22Rv1 (cell line): ENCODE measurements around the gene EVX1.

Experiments
- H3K27ac ChIP-seq: fragments of 450-650 bp; 2 replicates; pipeline ENCODE4 v1.5.1; 2017
- CTCF ChIP-seq: fragments of 450-650 bp; IDR thresholded peaks from 2 replicates; pipeline ENCODE4 v1.5.1; 2017; ENCODE audit warnings: mild to moderate bottlenecking
- ZFX ChIP-seq: fragments of 450-650 bp; IDR thresholded peaks from 2 replicates; pipeline ENCODE4 v1.6.1; 2017; ENCODE audit warnings: antibody characterized with exemption, borderline replicate concordance

EVX1 gene

DNA sequence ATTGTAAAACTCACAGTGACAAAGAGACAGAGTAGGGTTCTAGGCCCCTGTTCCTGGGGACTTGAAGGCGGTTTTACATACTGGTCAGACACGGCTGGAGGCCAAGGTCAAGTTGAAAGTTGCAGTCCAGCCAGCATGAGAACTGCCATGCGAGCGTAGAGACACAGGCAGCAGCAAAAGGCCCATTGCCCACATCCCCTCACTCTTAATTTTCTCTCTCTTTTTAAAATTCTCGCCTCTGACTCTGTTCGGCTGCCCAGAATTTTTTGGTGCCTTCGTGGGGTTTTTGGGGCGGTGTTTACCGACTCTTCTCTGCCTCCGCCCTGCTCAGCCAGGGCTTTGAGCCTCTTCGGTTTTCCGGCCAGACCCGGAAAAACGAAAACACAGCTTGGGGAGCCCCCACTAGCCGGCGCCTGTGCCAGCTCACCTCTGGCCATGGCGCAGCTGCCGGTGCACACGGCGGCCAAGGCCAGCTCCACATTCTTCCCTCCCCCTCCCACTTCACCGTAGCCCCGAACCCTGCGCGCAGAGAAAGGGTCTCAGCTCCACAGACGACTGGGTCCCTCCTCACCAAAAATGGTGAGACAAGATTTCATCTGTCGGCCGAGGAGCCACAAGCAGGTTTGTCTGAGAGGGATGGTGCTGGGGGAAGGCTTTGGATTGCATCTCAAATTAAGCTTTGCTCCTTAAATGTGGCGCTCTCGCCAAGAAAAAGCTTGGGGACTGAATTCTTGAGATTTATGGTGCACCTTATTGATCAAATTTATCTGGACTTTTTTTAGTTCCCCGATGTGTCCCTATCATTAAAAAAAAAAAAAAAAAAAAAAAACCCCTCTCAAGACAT lies 40.4 kb upstream of the EVX1 start:
- H3K27ac ChIP-seq: no peak overlapping the region
- no peak for TF ChIP-seq CTCF
- TF ChIP-seq ZFX: no peak

DNA sequence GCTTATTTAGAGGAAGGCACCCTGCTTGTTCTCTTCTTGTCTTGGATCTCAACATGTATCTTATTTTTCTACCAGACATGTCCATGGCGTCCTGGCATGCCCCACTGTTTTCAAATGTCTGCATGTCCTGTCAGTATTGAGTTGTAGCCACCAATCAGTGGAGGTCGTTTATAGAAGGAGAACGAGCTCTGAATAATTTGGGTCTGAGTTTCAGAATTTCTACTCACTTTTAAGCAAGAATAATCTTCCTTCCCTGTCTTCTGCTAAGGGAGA lies 39.8 kb upstream of the EVX1 start:
- H3K27ac ChIP-seq: no peak overlapping the region
- TF ChIP-seq ZFX: no peak

GRCh38 chr7:27203365-27203953 lies 39.1 kb upstream of the EVX1 start:
- H3K27ac ChIP-seq: no peak overlapping the region
- TF ChIP-seq ZFX (no peak), CTCF (no peak)

GRCh38 chr7:27203964-27204594 lies 38.5 kb upstream of the EVX1 start:
- H3K27ac ChIP-seq: no peak overlapping the region
- TF ChIP-seq CTCF (no peak), ZFX (no peak)

GRCh38 chr7:27204851-27205322 lies 37.7 kb upstream of the EVX1 start:
- TF ChIP-seq CTCF: no peak
- TF ChIP-seq ZFX: no peak
- H3K27ac ChIP-seq: no peak overlapping the region

DNA sequence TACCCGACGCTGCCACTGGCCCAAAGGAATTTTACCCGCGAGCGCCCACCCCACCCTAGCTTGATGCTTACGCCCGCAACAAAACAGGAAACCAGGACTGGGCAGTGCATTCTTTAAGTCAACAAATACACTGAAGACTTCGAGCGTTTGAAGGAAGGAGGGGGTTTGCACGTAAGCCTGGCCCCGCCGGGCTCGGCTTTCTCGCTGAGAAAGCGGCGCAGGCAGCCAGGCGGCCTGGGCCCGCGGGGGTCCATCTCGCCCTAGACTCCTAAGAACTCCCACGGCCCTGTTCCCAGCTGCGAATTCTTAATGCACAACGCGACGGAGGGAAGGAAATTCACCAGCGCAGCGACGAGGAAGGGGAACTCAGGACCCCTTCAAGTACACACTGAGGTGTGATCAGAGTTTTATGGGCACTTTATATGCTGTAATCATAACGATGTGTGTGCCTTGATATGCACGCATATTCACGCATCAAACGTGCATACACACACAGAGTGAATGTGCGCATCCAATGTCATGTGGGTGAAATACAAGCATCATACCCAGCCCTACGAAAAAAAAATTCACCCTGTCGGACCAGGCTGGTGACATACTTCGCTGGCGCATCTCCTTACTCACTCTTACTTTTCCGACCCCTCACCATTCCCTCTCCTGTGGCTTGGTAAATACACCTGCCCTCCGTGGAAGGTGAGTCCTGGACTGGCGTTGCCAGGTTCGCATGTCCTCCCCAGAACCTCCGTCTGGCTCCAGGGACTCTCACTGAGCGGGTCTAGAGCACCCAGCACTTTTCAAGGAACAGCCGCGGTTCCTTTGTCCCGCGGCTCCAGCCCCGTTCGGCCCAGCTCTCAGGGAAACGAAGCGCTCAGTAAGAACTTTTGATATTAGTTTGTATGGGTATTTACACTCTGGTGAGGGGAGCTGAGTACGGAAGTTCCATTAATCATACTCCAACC lies 37.0 kb upstream of the EVX1 start:
- H3K27ac ChIP-seq: no peak overlapping the region
- TF ChIP-seq ZFX: no peak
- no peak for TF ChIP-seq CTCF

DNA sequence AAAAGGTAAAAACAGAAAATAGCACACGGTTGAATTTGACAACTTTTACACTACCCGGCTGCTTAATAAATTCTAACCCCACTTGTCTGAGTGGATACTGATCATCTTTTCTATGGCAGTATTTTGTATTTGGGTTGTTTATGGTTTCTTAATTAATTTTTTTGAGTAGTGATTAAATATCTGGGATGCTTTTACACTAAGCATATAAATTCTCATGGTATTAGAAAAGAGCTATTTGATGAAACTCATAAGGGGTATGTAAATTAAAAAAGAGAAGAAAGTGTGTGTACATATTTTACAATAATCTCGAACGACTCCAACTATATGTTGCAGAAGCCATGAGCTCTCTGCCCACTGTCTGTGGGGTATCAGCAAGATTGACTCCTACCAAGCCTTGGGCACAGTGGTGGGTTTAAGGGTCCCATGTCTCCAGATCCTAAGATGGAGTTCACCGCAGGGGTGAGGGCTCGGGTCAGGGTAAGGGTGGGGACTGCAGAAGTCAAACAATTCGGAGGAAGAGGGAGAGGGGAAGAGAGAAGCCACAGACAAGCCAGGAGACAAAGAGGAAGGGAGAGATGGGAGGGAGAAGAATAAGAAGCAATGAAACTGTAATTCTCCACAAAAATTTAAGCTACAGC lies 35.1 kb upstream of the EVX1 start:
- TF ChIP-seq CTCF (no peak), ZFX (no peak)
- H3K27ac ChIP-seq: no peak overlapping the region
